Trophoblast cell (in vitro differentiated cells and primary cell): ENCODE measurements around the gene STRN4.

ENCODE experiments used
- DNase-seq, 2 donors: peaks; one replicate each; pipeline ENCODE4 v3.0.0-alpha.2; 2016
- H2AFZ ChIP-seq: 2 replicates; pipeline ENCODE4 v1.6.1; 2013; ENCODE audit warnings: low read length, moderate library complexity, mild to moderate bottlenecking; ENCODE audit not compliant: insufficient read depth, poor library complexity
- H2AK5ac ChIP-seq: 2 replicates; pipeline ENCODE4 v1.6.1; 2013; ENCODE audit warnings: mild to moderate bottlenecking, low read length
- H2BK120ac ChIP-seq: 2 replicates; pipeline ENCODE4 v1.6.1; 2013; ENCODE audit warnings: low read length, mild to moderate bottlenecking, moderate library complexity; ENCODE audit not compliant: insufficient read depth, poor library complexity
- H2BK12ac ChIP-seq: 2 replicates; pipeline ENCODE4 v1.6.1; 2013; ENCODE audit warnings: mild to moderate bottlenecking, low read length, moderate library complexity
- H2BK5ac ChIP-seq: 2 replicates; pipeline ENCODE4 v1.6.1; 2013; ENCODE audit warnings: low read length, low read depth, moderate library complexity, mild to moderate bottlenecking; ENCODE audit not compliant: poor library complexity
- H3K14ac ChIP-seq: 2 replicates; pipeline ENCODE4 v1.6.1; 2013; ENCODE audit warnings: mild to moderate bottlenecking, low read length
- H3K18ac ChIP-seq: 2 replicates; pipeline ENCODE4 v1.6.1; 2013; ENCODE audit warnings: mild to moderate bottlenecking, low read length
- H3K23ac ChIP-seq: 2 replicates; pipeline ENCODE4 v1.6.1; 2013; ENCODE audit warnings: low read length
- H3K27ac ChIP-seq: 2 replicates; pipeline ENCODE4 v1.5.1; 2013; ENCODE audit warnings: low read depth, mild to moderate bottlenecking, inconsistent platforms, low read length, moderate library complexity
- H3K27me3 ChIP-seq: 2 replicates; pipeline ENCODE4 v1.6.1; 2013; ENCODE audit warnings: inconsistent platforms, mild to moderate bottlenecking, low read length, moderate library complexity; ENCODE audit not compliant: insufficient read depth
- H3K36me3 ChIP-seq, 2 experiments: 1 replicate in 1 of 2; 2 replicates in 1 of 2; pipeline ENCODE4 v1.6.1; 2013; ENCODE audit warnings: low read length in 2 of 2, mild to moderate bottlenecking in 2 of 2, moderate library complexity in 1 of 2; ENCODE audit not compliant: insufficient read depth in 2 of 2, control insufficient read depth in 1 of 2
- H3K4ac ChIP-seq: 2 replicates; pipeline ENCODE4 v1.6.1; 2013; ENCODE audit warnings: low read depth, mild to moderate bottlenecking, low read length, moderate library complexity
- H3K4me1 ChIP-seq, 2 experiments: 1 replicate in 1 of 2; 2 replicates in 1 of 2; pipeline ENCODE4 v1.6.1; 2013; ENCODE audit warnings: low read length in 2 of 2, mild to moderate bottlenecking in 2 of 2, moderate library complexity in 1 of 2; ENCODE audit not compliant: insufficient read depth in 2 of 2, control insufficient read depth in 1 of 2
- H3K4me2 ChIP-seq: 2 replicates; pipeline ENCODE4 v1.6.1; 2013; ENCODE audit warnings: inconsistent platforms, mild to moderate bottlenecking, low read length, moderate library complexity
- H3K4me3 ChIP-seq: 2 replicates; pipeline ENCODE4 v1.5.1; 2013; ENCODE audit warnings: mild to moderate bottlenecking, low read depth, low read length, inconsistent platforms
- H3K79me1 ChIP-seq: one replicate; pipeline ENCODE4 v1.6.1; 2013; ENCODE audit warnings: low read length
- H3K79me2 ChIP-seq: 2 replicates; pipeline ENCODE4 v1.6.1; 2013; ENCODE audit warnings: low read length, mild to moderate bottlenecking; ENCODE audit not compliant: control insufficient read depth, insufficient read depth, poor library complexity
- H3K9ac ChIP-seq: 2 replicates; pipeline ENCODE4 v1.6.1; 2013; ENCODE audit warnings: mild to moderate bottlenecking, low read length
- H3K9me3 ChIP-seq: 2 replicates; pipeline ENCODE4 v1.6.1; 2013; ENCODE audit warnings: low read depth, mild to moderate bottlenecking, control low read depth, inconsistent platforms, low read length; ENCODE audit not compliant: insufficient read depth
- H4K12ac ChIP-seq: 2 replicates; pipeline ENCODE4 v1.6.1; 2013; ENCODE audit warnings: low read depth, mild to moderate bottlenecking, low read length, moderate library complexity
- H4K8ac ChIP-seq: 2 replicates; pipeline ENCODE4 v1.6.1; 2013; ENCODE audit warnings: low read depth, mild to moderate bottlenecking, low read length, moderate library complexity
- H4K91ac ChIP-seq: one replicate; pipeline ENCODE4 v1.6.1; 2013; ENCODE audit warnings: low read depth, mild to moderate bottlenecking, low read length, moderate library complexity
- WGBS: extraction: QIAGEN DNeasy Blood & Tissue Kit; methylation state at CpG from one replicate; pipeline ENCODE4 v1.1.7; 2013; ENCODE audit warnings: missing lambda C conversion rate; ENCODE audit not compliant: insufficient read length, insufficient coverage; ENCODE audit errors: extremely low coverage; 5-methylcytosine and 5-hydroxymethylcytosine counted together

The STRN4 gene

GRCh38 chr19:46737298-46737654 lies 9.0 kb downstream of the STRN4 start:
- no peak overlapping the region for H4K8ac ChIP-seq
- H3K79me2 ChIP-seq, result peaks cover 20% of the 10 kb centered on the region
- no peak overlapping the region for H3K18ac ChIP-seq
- H3K4me3 ChIP-seq, result no peak overlapping the region
- no peak overlapping the region for H2BK12ac ChIP-seq
- DNase-seq, result no peak
- H2BK120ac ChIP-seq, result no peak overlapping the region
- H3K23ac ChIP-seq, result no peak overlapping the region
- H3K9me3 ChIP-seq, result peaks cover 2% of the 10 kb centered on the region
- no peak overlapping the region for H3K27ac ChIP-seq
- H3K14ac ChIP-seq, result no peak overlapping the region
- H2BK5ac ChIP-seq, result no peak overlapping the region
- H3K4me2 ChIP-seq, result no peak overlapping the region
- no peak overlapping the region for H2AFZ ChIP-seq
- no peaks in the 10 kb centered on the region for H3K27me3 ChIP-seq
- H3K36me3 ChIP-seq, result peaks cover 55 to 63% of the 10 kb centered on the region in 2 experiments
- no peaks in the 10 kb centered on the region for H3K79me1 ChIP-seq
- H3K9ac ChIP-seq, result no peak overlapping the region
- no peak overlapping the region for H4K91ac ChIP-seq
- WGBS, result no CpG with 5 or more reads among the region's 7 CpGs
- no peak overlapping the region for H2AK5ac ChIP-seq
- H3K4ac ChIP-seq, result no peak overlapping the region
- H4K12ac ChIP-seq, result no peak overlapping the region
- peaks cover under 1% of the 10 kb centered on the region in 2 experiments for H3K4me1 ChIP-seq

- peaks cover 16% of the 10 kb centered on the region for H3K79me2 ChIP-seq
- H3K4me2 ChIP-seq, result no peak overlapping the region
- H4K12ac ChIP-seq, result no peak overlapping the region
- no peak overlapping the region for H3K23ac ChIP-seq
- no peak overlapping the region for H2BK5ac ChIP-seq
- H2AFZ ChIP-seq, result no peak overlapping the region
- no peak overlapping the region for H3K4ac ChIP-seq
- H3K27me3 ChIP-seq, result no peaks in the 10 kb centered on the region
- no CpG with 5 or more reads among the region's 22 CpGs for WGBS
- peak overlapping the region; percentile 53 for H3K4me3 ChIP-seq
- H2BK120ac ChIP-seq, result no peak overlapping the region
- no peak overlapping the region for H3K14ac ChIP-seq
- H2BK12ac ChIP-seq, result no peak overlapping the region
- H2AK5ac ChIP-seq, result no peak overlapping the region
- H3K4me1 ChIP-seq, result peaks cover 4 to 6% of the 10 kb centered on the region in 2 experiments
- no peak overlapping the region for H3K27ac ChIP-seq
- peaks cover 2% of the 10 kb centered on the region for H3K9me3 ChIP-seq
- peaks cover 57 to 64% of the 10 kb centered on the region in 2 experiments for H3K36me3 ChIP-seq
- H3K9ac ChIP-seq, result no peak overlapping the region
- H3K79me1 ChIP-seq, result no peaks in the 10 kb centered on the region
- no peak overlapping the region for H3K18ac ChIP-seq
- no peak overlapping the region for H4K8ac ChIP-seq
- DNase-seq, result no peak
- H4K91ac ChIP-seq, result no peak overlapping the region
Observed at GRCh38 chr19:46736531-46737297, 9.5 kb downstream of the STRN4 start.

- Histone ChIP-seq H4K8ac (no peak overlapping the region), H3K23ac (no peak overlapping the region), H3K36me3 (peaks cover 70 to 71% of the 10 kb centered on the region in 2 experiments), H4K12ac (no peak overlapping the region), H3K9ac (no peak overlapping the region), H3K9me3 (peaks cover 2% of the 10 kb centered on the region), H2AFZ (no peak overlapping the region), H3K27me3 (no peaks in the 10 kb centered on the region), H3K4me3 (no peak overlapping the region), H3K14ac (no peak overlapping the region), H3K4me1 (peaks cover 13 to 17% of the 10 kb centered on the region in 2 experiments), H2BK12ac (no peak overlapping the region), H3K27ac (no peak overlapping the region), H3K79me2 (no peaks in the 10 kb centered on the region), H3K4ac (no peak overlapping the region), H2BK120ac (no peak overlapping the region), H2BK5ac (no peak overlapping the region), H3K18ac (no peak overlapping the region), H3K4me2 (no peak overlapping the region), H4K91ac (no peak overlapping the region), H3K79me1 (peaks cover 3% of the 10 kb centered on the region), H2AK5ac (no peak overlapping the region)
- DNase-seq, result no peak
- no CpG with 5 or more reads among the region's 11 CpGs for WGBS
Observed at GRCh38 chr19:46733690-46734292, 12.5 kb downstream of the STRN4 start.

- no peak overlapping the region for H3K4me2 ChIP-seq
- no peak overlapping the region for H4K8ac ChIP-seq
- H4K12ac ChIP-seq, result no peak overlapping the region
- H3K23ac ChIP-seq, result no peak overlapping the region
- H2AFZ ChIP-seq, result no peak overlapping the region
- H2AK5ac ChIP-seq, result no peak overlapping the region
- no peaks in the 10 kb centered on the region for H3K79me2 ChIP-seq
- no peak overlapping the region for H3K27ac ChIP-seq
- H2BK5ac ChIP-seq, result no peak overlapping the region
- H3K9me3 ChIP-seq, result peaks cover 2% of the 10 kb centered on the region
- no CpG with 5 or more reads among the region's 23 CpGs for WGBS
- no peak overlapping the region for H3K4me3 ChIP-seq
- H3K4me1 ChIP-seq, result peaks cover 13 to 17% of the 10 kb centered on the region in 2 experiments
- no peaks in the 10 kb centered on the region for H3K27me3 ChIP-seq
- H3K18ac ChIP-seq, result peak overlapping the region; percentile 20
- H2BK12ac ChIP-seq, result no peak overlapping the region
- no peak overlapping the region for H3K9ac ChIP-seq
- no peak overlapping the region for H4K91ac ChIP-seq
- peaks cover 71% of the 10 kb centered on the region in 2 experiments for H3K36me3 ChIP-seq
- peaks cover 3% of the 10 kb centered on the region for H3K79me1 ChIP-seq
- DNase-seq, result no peak
- no peak overlapping the region for H2BK120ac ChIP-seq
- H3K4ac ChIP-seq, result no peak overlapping the region
- no peak overlapping the region for H3K14ac ChIP-seq
Observed at GRCh38 chr19:46732966-46733689, 13.1 kb downstream of the STRN4 start.
